ENCODE data around the gene CTNNA2.

GRCh38 chr2:79945653-79946445 lies 433.0 kb downstream of the CTNNA2 start:
- TF ChIP-seq CTCF (IDR thresholded peaks at IDR 0.05) (no peak), POLR2A (IDR thresholded peaks at IDR 0.05) (no peak), POLR2AphosphoS5 (IDR thresholded peaks at IDR 0.05) (no peak), EP300 (IDR thresholded peaks at IDR 0.05; ENCODE audit: low read depth) (no peak)

Data from transverse colon (tissue), 4 donors.